Astrocyte (in vitro differentiated cells and primary cell): ENCODE results near the gene RB1. TPM values are rescaled to one million over a fixed set of nuclear protein-coding genes. Genes with fewer than 3 reads are reported as not detected.
A peak's percentile ranks its signal among the peaks of the same experiment; 100 is the strongest.

ENCODE experiments used
- DNase-seq: peaks from one replicate; pipeline ENCODE4 v3.0.0-alpha.2; 2010; ENCODE audit warnings: low read depth
- FAIRE-seq: peaks from 2 replicates; lab custom pipeline; 2011; peaks lifted over from hg19 to GRCh38; lab: Jason Lieb, UNC
- H2AFZ ChIP-seq: 2 replicates; pipeline ENCODE4 v1.6.0; 2012; ENCODE audit warnings: low read depth, low read length, inconsistent platforms
- H3K27ac ChIP-seq: 2 replicates; pipeline ENCODE4 v1.5.1; 2011; ENCODE audit warnings: low read depth, low read length, inconsistent platforms
- H3K27me3 ChIP-seq: 2 replicates; pipeline ENCODE4 v1.6.0; 2011; ENCODE audit warnings: low read length, inconsistent platforms; ENCODE audit not compliant: insufficient read depth
- H3K36me3 ChIP-seq: 2 replicates; pipeline ENCODE4 v1.5.1; 2011; ENCODE audit warnings: low read length, inconsistent platforms; ENCODE audit not compliant: insufficient read depth
- H3K4me1 ChIP-seq: 2 replicates; pipeline ENCODE4 v1.5.1; 2011; ENCODE audit warnings: low read length, inconsistent platforms; ENCODE audit not compliant: insufficient read depth
- H3K4me2 ChIP-seq: 2 replicates; pipeline ENCODE4 v1.6.0; 2012; ENCODE audit warnings: low read length, inconsistent platforms
- H3K4me3 ChIP-seq: 2 replicates; pipeline ENCODE4 v1.5.1; 2011; ENCODE audit warnings: low read depth, mild to moderate bottlenecking, low read length, inconsistent platforms; ENCODE audit not compliant: insufficient read depth
- H3K79me2 ChIP-seq: 2 replicates; pipeline ENCODE4 v1.6.0; 2012; ENCODE audit warnings: mild to moderate bottlenecking, low read length, inconsistent platforms; ENCODE audit not compliant: insufficient read depth
- H3K9ac ChIP-seq: 2 replicates; pipeline ENCODE4 v1.6.0; 2012; ENCODE audit warnings: mild to moderate bottlenecking, low read length, inconsistent platforms
- H3K9me3 ChIP-seq: 2 replicates; pipeline ENCODE4 v1.5.1; 2012; ENCODE audit warnings: low read depth, mild to moderate bottlenecking, low read length, inconsistent platforms; ENCODE audit not compliant: insufficient read depth
- H4K20me1 ChIP-seq: 2 replicates; pipeline ENCODE4 v1.6.0; 2012; ENCODE audit warnings: low read length, inconsistent platforms; ENCODE audit not compliant: insufficient read depth
- H3K27ac Mint-ChIP-seq: one replicate; pipeline ENCODE4 v1.8.0; 2021; ENCODE audit warnings: mild to moderate bottlenecking, mixed read lengths; ENCODE audit not compliant: unreplicated experiment
- H3K27me3 Mint-ChIP-seq: one replicate; pipeline ENCODE4 v1.8.0; 2021; ENCODE audit warnings: low read depth, mixed read lengths; ENCODE audit not compliant: unreplicated experiment
- H3K36me3 Mint-ChIP-seq: one replicate; pipeline ENCODE4 v1.8.0; 2021; ENCODE audit warnings: low read depth, mixed read lengths; ENCODE audit not compliant: unreplicated experiment
- H3K4me1 Mint-ChIP-seq: one replicate; pipeline ENCODE4 v1.8.0; 2021; ENCODE audit warnings: low read depth, mixed read lengths; ENCODE audit not compliant: unreplicated experiment
- H3K4me3 Mint-ChIP-seq: one replicate; pipeline ENCODE4 v1.8.0; 2021; ENCODE audit warnings: mild to moderate bottlenecking, moderate library complexity, mixed read lengths; ENCODE audit not compliant: unreplicated experiment
- H3K9me3 Mint-ChIP-seq: one replicate; pipeline ENCODE4 v1.8.0; 2021; ENCODE audit warnings: mild to moderate bottlenecking, mixed read lengths; ENCODE audit not compliant: unreplicated experiment
- CTCF ChIP-seq: IDR thresholded peaks from 2 replicates; pipeline ENCODE4 v1.5.1; 2011; ENCODE audit warnings: low read depth, mild to moderate bottlenecking, inconsistent platforms, low read length, moderate library complexity; ENCODE audit not compliant: insufficient read depth
- EZH2 ChIP-seq: IDR thresholded peaks from 2 replicates; pipeline ENCODE4 v1.6.1; 2012; ENCODE audit warnings: mild to moderate bottlenecking, low read length, inconsistent platforms; ENCODE audit not compliant: insufficient read depth
- total RNA-seq: library from RNA; stranded (reverse); gene quantifications from 2 replicates; pipeline ENCODE4 v1.2.1, GENCODE V29; 2021

Gene RB1
- total RNA-seq, 1 donor from 2014 or later: 32.7 TPM

- no peaks in the 10 kb centered on the region for H4K20me1 ChIP-seq
- H3K9me3 Mint-ChIP-seq: peaks cover 13% of the 10 kb centered on the region
- H3K9ac ChIP-seq: no peak overlapping the region
- H3K27ac ChIP-seq: no peak overlapping the region
- no peak overlapping the region for H2AFZ ChIP-seq
- FAIRE-seq: no peak
- no peaks in the 10 kb centered on the region for H3K27me3 ChIP-seq
- peaks cover 24% of the 10 kb centered on the region for H3K4me1 Mint-ChIP-seq
- no peak overlapping the region for H3K27ac Mint-ChIP-seq
- peaks cover 23% of the 10 kb centered on the region for H3K36me3 Mint-ChIP-seq
- no peaks in the 10 kb centered on the region for H3K9me3 ChIP-seq
- peaks cover 10% of the 10 kb centered on the region for H3K4me1 ChIP-seq
- no peaks in the 10 kb centered on the region for H3K36me3 ChIP-seq
- H3K27me3 Mint-ChIP-seq: no peaks in the 10 kb centered on the region
- TF ChIP-seq EZH2: no peak
- no peak for TF ChIP-seq CTCF
- no peak for DNase-seq
- no peak overlapping the region for H3K4me2 ChIP-seq
- H3K79me2 ChIP-seq: no peaks in the 10 kb centered on the region
- H3K4me3 Mint-ChIP-seq: no peak overlapping the region
- H3K4me3 ChIP-seq: no peak overlapping the region
Observed at GRCh38 chr13:48397744-48398143, 94.2 kb downstream of the RB1 start.

- Mint-ChIP-seq H3K9me3 (peaks cover 13% of the 10 kb centered on the region), H3K27me3 (no peaks in the 10 kb centered on the region), H3K36me3 (peaks cover 21% of the 10 kb centered on the region), H3K4me1 (peaks cover 24% of the 10 kb centered on the region), H3K4me3 (no peak overlapping the region), H3K27ac (peak overlapping the region; percentile 23)
- H4K20me1 ChIP-seq: no peaks in the 10 kb centered on the region
- FAIRE-seq (no peak), DNase-seq (no peak)
- H3K9me3 ChIP-seq: no peaks in the 10 kb centered on the region
- no peak overlapping the region for H2AFZ ChIP-seq
- no peak overlapping the region for H3K4me2 ChIP-seq
- no peak overlapping the region for H3K27ac ChIP-seq
- no peaks in the 10 kb centered on the region for H3K79me2 ChIP-seq
- H3K36me3 ChIP-seq: no peaks in the 10 kb centered on the region
- no peak overlapping the region for H3K4me3 ChIP-seq
- H3K4me1 ChIP-seq: peaks cover 10% of the 10 kb centered on the region
- no peaks in the 10 kb centered on the region for H3K27me3 ChIP-seq
- no peak for TF ChIP-seq EZH2
- TF ChIP-seq CTCF: no peak
- no peak overlapping the region for H3K9ac ChIP-seq
Observed at GRCh38 chr13:48398450-48399095, 95.0 kb downstream of the RB1 start.

GRCh38 chr13:48400090-48400694, 96.6 kb downstream of the RB1 start:
- peak; percentile 39 for FAIRE-seq
- H3K4me1 ChIP-seq: peaks cover 10% of the 10 kb centered on the region
- no peak overlapping the region for H3K4me3 ChIP-seq
- DNase-seq: no peak
- TF ChIP-seq CTCF: no peak
- peaks cover 7% of the 10 kb centered on the region for H3K9me3 Mint-ChIP-seq
- H3K27me3 Mint-ChIP-seq: no peaks in the 10 kb centered on the region
- peak overlapping the region; percentile 31 for H3K4me2 ChIP-seq
- H3K4me3 Mint-ChIP-seq: no peak overlapping the region
- H3K27ac ChIP-seq: peak overlapping the region; percentile 32
- H3K9me3 ChIP-seq: no peaks in the 10 kb centered on the region
- peaks cover 11% of the 10 kb centered on the region for H3K36me3 Mint-ChIP-seq
- H2AFZ ChIP-seq: no peak overlapping the region
- no peaks in the 10 kb centered on the region for H3K79me2 ChIP-seq
- peak overlapping the region; percentile 7 for H3K9ac ChIP-seq
- H4K20me1 ChIP-seq: no peaks in the 10 kb centered on the region
- H3K4me1 Mint-ChIP-seq: peaks cover 24% of the 10 kb centered on the region
- no peak overlapping the region for H3K27ac Mint-ChIP-seq
- no peaks in the 10 kb centered on the region for H3K36me3 ChIP-seq
- H3K27me3 ChIP-seq: no peaks in the 10 kb centered on the region
